HG03571 (cell line): ENCODE data around the gene CPAMD8.

Experiments
- ATAC-seq: cut with Tn5 transposase; IDR thresholded peaks from one replicate; pipeline ENCODE4 v1.9.1; 2021; ENCODE audit not compliant: unreplicated experiment

Gene CPAMD8

GRCh38 chr19:16895467-16896145 is 131.0 kb downstream of the CPAMD8 start:
- no peak for ATAC-seq

GRCh38 chr19:16894080-16894479 is 132.5 kb downstream of the CPAMD8 start:
- no peak for ATAC-seq

GRCh38 chr19:16893686-16893989 is 133.0 kb downstream of the CPAMD8 start:
- ATAC-seq: no peak

- no peak for ATAC-seq
These were observed 133.5 kb downstream of the CPAMD8 start for GRCh38 chr19:16892868-16893685.

- no peak for ATAC-seq
These were observed 134.2 kb downstream of the CPAMD8 start for GRCh38 chr19:16892436-16892835.

- no peak for ATAC-seq
These were observed 134.8 kb downstream of the CPAMD8 start for GRCh38 chr19:16891696-16892382.

- ATAC-seq: no peak
These were observed 136.0 kb downstream of the CPAMD8 start for GRCh38 chr19:16890461-16891184.

GRCh38 chr19:16889883-16890460 is 136.6 kb downstream of the CPAMD8 start:
- no peak for ATAC-seq

GRCh38 chr19:16889366-16889882 is 137.2 kb downstream of the CPAMD8 start:
- no peak for ATAC-seq

GRCh38 chr19:16888629-16889365 is 137.8 kb downstream of the CPAMD8 start, which contains the start of gene F2RL3:
Gene F2RL3, plus strand, starts transcription at chr19:16888999. Its CDS starts 191 bp downstream, at chr19:16889190.
- peak; percentile 45 for ATAC-seq

- no peak for ATAC-seq
These were observed 139.0 kb downstream of the CPAMD8 start for GRCh38 chr19:16887353-16888265.

- ATAC-seq: no peak
These were observed 140.2 kb downstream of the CPAMD8 start for GRCh38 chr19:16886305-16886880.

GRCh38 chr19:16885166-16885565 is 141.4 kb downstream of the CPAMD8 start:
- no peak for ATAC-seq

GRCh38 chr19:16883522-16883921 is 143.1 kb downstream of the CPAMD8 start:
- no peak for ATAC-seq

- no peak for ATAC-seq
These were observed 144.5 kb downstream of the CPAMD8 start for GRCh38 chr19:16882146-16882545.

GRCh38 chr19:16880884-16881554 is 145.6 kb downstream of the CPAMD8 start:
- ATAC-seq: no peak

- no peak for ATAC-seq
These were observed 148.2 kb downstream of the CPAMD8 start for GRCh38 chr19:16878181-16878965.
